T-cell (primary cell): ENCODE results near the gene IL18R1. TPM values are rescaled to one million over a fixed set of nuclear protein-coding genes. Genes with fewer than 3 reads are reported as not detected.

Experiments
- ATAC-seq, 4 experiments: fragments of 200-7000 bp in 3 of 4; fragments of 150-1000 bp in 1 of 4; cut with Tn5 transposase; replicated peaks in 1 of 4; 1 replicate in 3 of 4; 2 replicates in 1 of 4; pipeline ENCODE4 v1.10.0; 2021; ENCODE audit warnings: moderate library complexity in 3 of 4, mild to moderate bottlenecking in 2 of 4, moderate number of reproducible peaks in 1 of 4
- CTCF ChIA-PET, 2 donors: fragments of 300-600 bp; sonication (Branson Sonifier 250); formaldehyde crosslinking; loops; one replicate each; lab custom pipeline; 2022; ENCODE audit warnings: antibody characterized with exemption in 2 of 2; lab: Charles Lee
- POLR2A ChIA-PET, 2 donors: fragments of 300-600 bp; sonication (Branson Sonifier 250); formaldehyde crosslinking; loops; one replicate each; lab custom pipeline; 2022; ENCODE audit warnings: antibody characterized with exemption in 2 of 2; lab: Charles Lee
- DNase-seq, 35 experiments: peaks; one replicate each; pipeline versions ENCODE4 v3.0.0 to v3.0.0-alpha.2; 2013 to 2023
- H3K27ac ChIP-seq: one replicate; pipeline ENCODE4 v1.5.1; 2013; ENCODE audit warnings: low read length
- H3K27me3 ChIP-seq, 2 experiments: replicated peaks in 1 of 2; 1 replicate in 1 of 2; 2 replicates in 1 of 2; pipeline versions ENCODE4 v1.6.1 to v1.7.0; 2013; ENCODE audit warnings: low read length in 1 of 2, mixed read lengths in 1 of 2; ENCODE audit not compliant: control insufficient read depth in 2 of 2, insufficient read depth in 2 of 2; ENCODE audit errors: extremely low read depth in 1 of 2
- H3K36me3 ChIP-seq, 2 donors: 1 replicate in 1 of 2; 2 replicates in 1 of 2; pipeline versions ENCODE4 v1.6.1 to v1.7.0; 2013; ENCODE audit warnings: low read length in 1 of 2; ENCODE audit not compliant: control insufficient read depth in 2 of 2, insufficient read depth in 1 of 2; ENCODE audit errors: extremely low read depth in 1 of 2
- H3K4me1 ChIP-seq, 2 experiments: 1 replicate in 1 of 2; 2 replicates in 1 of 2; pipeline versions ENCODE4 v1.6.1 to v1.7.0; 2013; ENCODE audit warnings: low read length in 2 of 2, mixed read lengths in 1 of 2; ENCODE audit not compliant: insufficient read depth in 2 of 2, control insufficient read depth in 1 of 2; ENCODE audit errors: extremely low read depth in 1 of 2
- H3K4me3 ChIP-seq, 2 donors: 1 replicate in 1 of 2; 2 replicates in 1 of 2; pipeline versions ENCODE4 v1.5.1 to v1.7.0; 2013; ENCODE audit warnings: mild to moderate bottlenecking in 2 of 2, low read length in 1 of 2, moderate library complexity in 1 of 2; ENCODE audit not compliant: control insufficient read depth in 1 of 2; ENCODE audit errors: extremely low read depth in 1 of 2
- H3K9me3 ChIP-seq: 2 replicates; pipeline ENCODE4 v1.7.0; 2013
- H3K27ac Mint-ChIP-seq, 2 donors: one replicate each; pipeline ENCODE4 v1.8.0; 2020 to 2021; ENCODE audit warnings: mild to moderate bottlenecking in 2 of 2, mixed read lengths in 2 of 2
- H3K27me3 Mint-ChIP-seq, 2 donors: one replicate each; pipeline ENCODE4 v1.8.0; 2021 to 2022; ENCODE audit warnings: mixed read lengths in 2 of 2
- H3K36me3 Mint-ChIP-seq: one replicate; pipeline ENCODE4 v1.8.0; 2021; ENCODE audit warnings: mixed read lengths
- H3K4me1 Mint-ChIP-seq, 3 donors: one replicate each; pipeline ENCODE4 v1.8.0; 2020 to 2022; ENCODE audit warnings: mixed read lengths in 3 of 3, mild to moderate bottlenecking in 1 of 3
- H3K4me3 Mint-ChIP-seq, 3 donors: one replicate each; pipeline ENCODE4 v1.8.0; 2020 to 2022; ENCODE audit warnings: mild to moderate bottlenecking in 3 of 3, mixed read lengths in 3 of 3, moderate library complexity in 3 of 3
- H3K9me3 Mint-ChIP-seq, 3 donors: one replicate each; pipeline ENCODE4 v1.8.0; 2020 to 2022; ENCODE audit warnings: mixed read lengths in 3 of 3
- WGBS: methylation state at CpG from one replicate; pipeline ENCODE4 v1.1.5; 2013; ENCODE audit warnings: missing lambda C conversion rate; ENCODE audit not compliant: insufficient coverage; 5-methylcytosine and 5-hydroxymethylcytosine counted together
- total RNA-seq, 35 experiments: library from RNA in 6 of 35; stranded (reverse) in 6 of 35; fragments of 120-200 nt in 1 of 35; gene quantifications; one replicate each; pipeline versions ENCODE4 v1.2.1 to v1.2.4 and lab custom pipeline; 2013 to 2026

Gene IL18R1, protein sequence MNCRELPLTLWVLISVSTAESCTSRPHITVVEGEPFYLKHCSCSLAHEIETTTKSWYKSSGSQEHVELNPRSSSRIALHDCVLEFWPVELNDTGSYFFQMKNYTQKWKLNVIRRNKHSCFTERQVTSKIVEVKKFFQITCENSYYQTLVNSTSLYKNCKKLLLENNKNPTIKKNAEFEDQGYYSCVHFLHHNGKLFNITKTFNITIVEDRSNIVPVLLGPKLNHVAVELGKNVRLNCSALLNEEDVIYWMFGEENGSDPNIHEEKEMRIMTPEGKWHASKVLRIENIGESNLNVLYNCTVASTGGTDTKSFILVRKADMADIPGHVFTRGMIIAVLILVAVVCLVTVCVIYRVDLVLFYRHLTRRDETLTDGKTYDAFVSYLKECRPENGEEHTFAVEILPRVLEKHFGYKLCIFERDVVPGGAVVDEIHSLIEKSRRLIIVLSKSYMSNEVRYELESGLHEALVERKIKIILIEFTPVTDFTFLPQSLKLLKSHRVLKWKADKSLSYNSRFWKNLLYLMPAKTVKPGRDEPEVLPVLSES
- 10 to 100 TPM in 3 of 5 donors, 1 to 10 TPM in 2; 4.8 to 12.5 (median 10.1) TPM for total RNA-seq
- total RNA-seq (2013) = 27.6 TPM
- 8.0 to 90.2 (median 27.5) reads per million in 29 experiments for total RNA-seq (lab: John Stamatoyannopoulos, UW)

DNA sequence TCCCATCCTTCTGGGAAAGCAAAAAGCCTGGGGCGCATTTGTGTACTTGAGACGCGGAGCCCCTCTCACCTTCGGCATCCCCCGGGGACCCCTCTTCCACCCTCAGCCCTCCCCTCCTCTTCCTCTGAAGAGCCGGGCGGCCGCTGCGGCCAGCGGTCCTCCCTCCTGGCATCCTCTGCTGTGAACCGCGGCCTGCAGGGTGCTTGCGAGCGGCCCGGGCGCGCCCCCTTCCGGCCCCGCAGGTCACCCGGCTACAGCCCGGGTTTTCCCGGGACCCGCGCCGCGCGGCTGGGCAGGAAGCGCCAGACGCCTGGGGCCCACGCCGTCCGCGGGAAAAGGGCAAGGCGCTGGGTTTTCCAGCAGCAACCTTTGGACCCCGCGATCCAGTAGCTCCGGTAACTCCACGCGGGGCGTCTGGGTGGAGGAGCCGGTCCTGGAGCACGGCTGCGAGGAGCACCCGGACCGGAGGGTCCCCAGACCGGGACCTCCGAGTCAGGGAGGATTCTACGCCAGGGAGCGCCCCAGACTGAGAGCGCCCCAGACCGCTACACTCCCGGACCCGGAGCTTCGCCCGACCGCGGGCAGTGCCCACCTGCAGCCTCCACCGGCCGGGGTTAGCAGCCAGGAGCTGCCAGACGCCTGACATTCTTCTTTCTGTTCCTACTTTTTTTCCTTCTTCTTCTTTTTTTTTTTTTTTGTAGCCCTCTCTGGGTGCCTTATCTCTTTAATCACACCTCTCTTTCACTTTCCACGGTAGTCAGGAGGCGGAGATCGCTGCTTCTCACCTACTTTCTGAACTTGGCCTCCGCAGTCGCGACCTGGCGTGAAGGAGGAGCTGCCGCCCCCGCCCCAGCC lies at the start of gene IL18R1:
Gene IL18R1, plus strand, starts transcription at position 271 of the 855 bp plus-strand sequence. CDS start 6,865 bp downstream, outside the sequence.
- ATAC-seq (peak; percentile 88 to 91 (median 90)), DNase-seq (peak; percentile 15 to 85 (median 51))
- Histone ChIP-seq H3K4me3 (peak within 1 kb of the TSS; percentile 92 to 100), H3K27me3 (no peaks in the 10 kb centered on the region), H3K36me3 (no peaks in the 10 kb centered on the region), H3K9me3 (no peaks in the 10 kb centered on the region), H3K4me1 (peaks cover 5 to 15% of the 10 kb centered on the region in 2 experiments), H3K27ac (peak within 1 kb of the TSS; percentile 92)
- H3K9me3 Mint-ChIP-seq = no peaks in the 10 kb centered on the region
- ChIA-PET POLR2A (no interaction called here), CTCF (interaction anchor here (0.7 to 1.4 kb wide), 13 partner anchors 9 to 1115 kb away, joined by 3 to 6 read pairs (median 4); no protein-coding TSS in a partner anchor)
- under 1% methylated on average over 66 of the region's 69 CpGs for WGBS
- peak within 1 kb of the TSS; percentile 94 to 98 for H3K27ac Mint-ChIP-seq
- H3K27me3 Mint-ChIP-seq = no peaks in the 10 kb centered on the region
- H3K4me1 Mint-ChIP-seq = peaks cover 36 to 43% (median 41%) of the 10 kb centered on the region in 3 donors
- H3K36me3 Mint-ChIP-seq = no peaks in the 10 kb centered on the region
- H3K4me3 Mint-ChIP-seq = peak within 1 kb of the TSS; percentile 95 to 98 (median 97)

DNA sequence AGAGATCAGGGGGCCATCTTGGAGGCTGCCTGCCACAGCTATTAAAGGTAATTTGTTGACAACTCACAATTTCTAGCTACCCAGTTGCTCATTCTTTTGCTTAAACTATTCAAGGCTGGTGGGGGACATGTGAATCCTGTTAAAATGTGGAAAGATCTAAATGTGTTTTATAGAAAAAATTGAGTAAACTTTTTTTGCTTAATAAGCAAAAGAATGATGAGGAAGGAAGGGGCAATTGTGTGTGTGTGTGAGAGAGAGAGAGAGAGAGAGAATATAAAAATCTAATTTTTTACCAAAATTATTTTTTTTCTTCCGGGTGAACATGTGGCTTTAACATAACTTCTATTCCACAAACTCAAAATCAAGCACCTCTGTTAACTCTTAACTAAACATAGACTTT lies 49.5 kb upstream of the IL18R1 start:
- Mint-ChIP-seq H3K9me3 (no peaks in the 10 kb centered on the region), H3K4me1 (peaks cover 17 to 19% (median 18%) of the 10 kb centered on the region in 3 donors), H3K27ac (no peak overlapping the region), H3K36me3 (no peaks in the 10 kb centered on the region), H3K4me3 (no peak overlapping the region), H3K27me3 (peaks cover 5 to 8% of the 10 kb centered on the region in 2 donors)
- Histone ChIP-seq H3K4me3 (no peak overlapping the region), H3K36me3 (no peaks in the 10 kb centered on the region), H3K4me1 (peaks cover 0 to 3% of the 10 kb centered on the region in 2 experiments), H3K27me3 (peaks cover 0 to 3% of the 10 kb centered on the region in 2 experiments), H3K9me3 (no peaks in the 10 kb centered on the region), H3K27ac (no peak overlapping the region)
- CTCF ChIA-PET = interaction anchor here in 1 of 2 donors (0.7 kb wide), 1 partner anchor 9 kb away, joined by 3 read pairs; no protein-coding TSS in a partner anchor
- ATAC-seq = no peak
- POLR2A ChIA-PET = no interaction called here
- no CpG with 5 or more reads among the region's 1 CpG for WGBS
- no peak for DNase-seq

DNA sequence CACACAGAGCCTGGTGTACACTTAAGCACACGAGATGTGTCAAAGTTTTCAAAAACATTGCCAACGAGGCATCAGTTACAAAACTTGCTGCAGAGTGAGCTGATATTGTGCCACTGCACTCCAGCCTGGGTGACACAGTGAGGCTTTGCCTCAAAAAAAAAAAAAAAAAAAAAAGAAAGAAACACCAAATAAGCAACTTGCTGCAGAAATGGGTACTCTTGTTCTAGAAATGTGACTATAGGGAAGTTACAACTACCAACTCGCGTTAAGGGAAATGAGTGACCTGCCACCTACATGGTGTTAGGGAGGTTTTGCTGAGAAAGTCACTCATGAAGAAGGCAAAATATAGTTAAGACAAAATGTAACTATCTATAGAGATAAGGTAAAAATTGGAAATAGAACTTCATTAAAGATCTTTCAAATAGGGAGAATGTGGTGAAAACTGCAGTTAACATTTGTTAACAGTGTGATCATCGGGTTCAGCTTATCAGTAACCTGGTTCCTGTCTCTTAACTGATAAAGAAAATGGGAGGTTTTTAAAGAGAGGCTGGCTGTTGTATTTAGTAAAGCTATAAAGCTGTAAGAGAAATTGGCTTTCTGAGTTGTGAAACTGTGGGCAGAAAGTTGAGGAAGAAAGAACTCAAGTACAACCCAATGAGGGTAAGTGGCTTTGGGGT lies 44.5 kb upstream of the IL18R1 start, which contains the start of gene IL1RL1:
Gene IL1RL1, plus strand, starts transcription at position 600 of the 677 bp plus-strand sequence. CDS start 26,702 bp downstream, outside the sequence.
- no peaks in the 10 kb centered on the region for H3K9me3 ChIP-seq
- CTCF ChIA-PET = interaction anchor here in 1 of 2 donors (1.0 kb wide), 1 partner anchor 9 kb away, joined by 3 read pairs; no protein-coding TSS in a partner anchor
- POLR2A ChIA-PET = no interaction called here
- H3K4me1 Mint-ChIP-seq = no peaks in the 10 kb centered on the region
- no peak within 1 kb of the TSS for H3K27ac ChIP-seq
- no peaks in the 10 kb centered on the region for H3K4me1 ChIP-seq
- 78% methylated on average over 1 of the region's 5 CpGs for WGBS
- ATAC-seq (no peak), DNase-seq (no peak)
- H3K4me3 ChIP-seq = no peak within 1 kb of the TSS
- no peak within 1 kb of the TSS for H3K27ac Mint-ChIP-seq
- no peaks in the 10 kb centered on the region for H3K36me3 Mint-ChIP-seq
- H3K4me3 Mint-ChIP-seq = no peak within 1 kb of the TSS
- peaks cover 0 to 3% of the 10 kb centered on the region in 2 experiments for H3K27me3 ChIP-seq
- no peaks in the 10 kb centered on the region for H3K9me3 Mint-ChIP-seq
- H3K27me3 Mint-ChIP-seq = no peaks in the 10 kb centered on the region
- no peaks in the 10 kb centered on the region for H3K36me3 ChIP-seq

DNA sequence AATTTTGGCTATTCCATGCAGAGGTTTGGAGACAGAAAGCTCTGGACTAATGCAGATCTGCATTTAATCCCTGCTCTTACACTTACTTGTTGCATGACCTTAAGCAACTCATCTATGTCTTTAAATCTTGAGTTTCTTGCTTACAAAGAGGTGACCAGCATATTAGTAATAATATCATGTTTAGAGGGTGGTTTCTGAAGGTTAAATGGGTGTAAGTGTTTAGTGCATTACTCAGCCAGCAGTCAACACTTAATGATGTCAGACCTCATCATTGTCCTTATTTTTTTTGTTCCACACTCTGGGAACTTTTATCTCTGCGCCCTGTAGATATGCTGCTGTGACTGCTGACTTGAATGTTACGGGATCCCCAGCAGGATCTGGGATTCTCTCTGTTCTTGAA lies 42.6 kb upstream of the IL18R1 start:
- no peaks in the 10 kb centered on the region for H3K9me3 Mint-ChIP-seq
- H3K27ac Mint-ChIP-seq = no peak overlapping the region
- no peaks in the 10 kb centered on the region for H3K27me3 Mint-ChIP-seq
- Histone ChIP-seq H3K9me3 (no peaks in the 10 kb centered on the region), H3K4me3 (no peak overlapping the region), H3K27ac (no peak overlapping the region), H3K27me3 (peaks cover 0 to 3% of the 10 kb centered on the region in 2 experiments), H3K4me1 (no peaks in the 10 kb centered on the region), H3K36me3 (no peaks in the 10 kb centered on the region)
- POLR2A ChIA-PET = no interaction called here
- DNase-seq = no peak
- H3K4me3 Mint-ChIP-seq = no peak overlapping the region
- H3K4me1 Mint-ChIP-seq = no peaks in the 10 kb centered on the region
- no peak for ATAC-seq
- CTCF ChIA-PET = no interaction called here
- no peaks in the 10 kb centered on the region for H3K36me3 Mint-ChIP-seq
- no CpG with 5 or more reads among the region's 2 CpGs for WGBS

DNA sequence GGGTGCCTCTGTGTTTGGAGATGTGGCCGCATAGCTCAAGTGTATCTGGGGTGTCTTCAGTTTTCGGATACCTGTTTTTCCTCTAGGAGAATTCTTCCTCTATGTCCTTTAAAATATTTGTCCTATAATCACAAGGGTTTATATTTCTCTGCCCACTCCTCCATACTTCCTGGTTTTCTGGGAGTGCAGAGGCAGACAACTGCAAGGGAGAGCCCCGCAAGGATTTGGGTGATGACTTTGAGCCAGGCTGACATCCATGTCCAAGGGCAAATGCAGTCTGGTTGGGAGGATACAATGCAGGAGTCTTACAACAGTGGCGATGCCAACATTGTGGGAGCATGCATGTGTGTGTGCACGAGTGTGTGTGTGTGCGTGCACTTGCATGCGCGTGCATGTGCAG lies 42.1 kb upstream of the IL18R1 start:
- ChIA-PET CTCF (no interaction called here), POLR2A (no interaction called here)
- Mint-ChIP-seq H3K9me3 (no peaks in the 10 kb centered on the region), H3K4me1 (no peaks in the 10 kb centered on the region), H3K4me3 (no peak overlapping the region), H3K27me3 (no peaks in the 10 kb centered on the region), H3K36me3 (no peaks in the 10 kb centered on the region), H3K27ac (no peak overlapping the region)
- Histone ChIP-seq H3K9me3 (no peaks in the 10 kb centered on the region), H3K4me3 (no peak overlapping the region), H3K27ac (no peak overlapping the region), H3K36me3 (no peaks in the 10 kb centered on the region), H3K27me3 (peaks cover 0 to 3% of the 10 kb centered on the region in 2 experiments), H3K4me1 (no peaks in the 10 kb centered on the region)
- 85% methylated on average over 6 of the region's 8 CpGs for WGBS
- ATAC-seq = no peak
- DNase-seq = no peak
